ENCODE measurements around the gene LRIG2.

- TF ChIP-seq CTCF (conservative IDR thresholded peaks at IDR 0.05; ENCODE audit: low read depth, low read length) = no peak
- no peak for TF ChIP-seq EZH2 (IDR thresholded peaks at IDR 0.05; ENCODE audit: low read length, unreplicated experiment)
Measured at GRCh38 chr1:113031171-113031933, 41.6 kb upstream of the LRIG2 start.

Measured in PC-3 (cell line).